Upper lobe of left lung (tissue), 4 donors: ENCODE measurements around the gene LYSET.

ENCODE experiments used
- EP300 ChIP-seq, 4 donors: sonication (generic); formaldehyde crosslinking; IDR thresholded peaks; one replicate each; pipeline ENCODE4 v1.5.1; 2017; ENCODE audit warnings: antibody characterized with exemption in 4 of 4, control low read depth in 2 of 4
- POLR2A ChIP-seq, 4 donors: fragments of 450-650 bp; IDR thresholded peaks; one replicate each; pipeline ENCODE4 v1.5.1; 2016 to 2017; ENCODE audit warnings: antibody characterized with exemption in 4 of 4, mild to moderate bottlenecking in 2 of 4
- POLR2AphosphoS5 ChIP-seq, 2 donors: sonication (generic); formaldehyde crosslinking; IDR thresholded peaks; one replicate each; pipeline ENCODE4 v1.5.1; 2017; ENCODE audit warnings: antibody characterized with exemption in 2 of 2
- TF ChIP-seq, protein P1 (sequence below), 6 experiments: fragments of 450-650 bp in 4 of 6; fragments of 200-600 bp in 2 of 6; sonication (generic) in 2 of 6; IDR thresholded peaks; one replicate each; pipeline ENCODE4 v1.5.1; 2016 to 2019; ENCODE audit warnings: antibody characterized with exemption in 6 of 6

DNA sequence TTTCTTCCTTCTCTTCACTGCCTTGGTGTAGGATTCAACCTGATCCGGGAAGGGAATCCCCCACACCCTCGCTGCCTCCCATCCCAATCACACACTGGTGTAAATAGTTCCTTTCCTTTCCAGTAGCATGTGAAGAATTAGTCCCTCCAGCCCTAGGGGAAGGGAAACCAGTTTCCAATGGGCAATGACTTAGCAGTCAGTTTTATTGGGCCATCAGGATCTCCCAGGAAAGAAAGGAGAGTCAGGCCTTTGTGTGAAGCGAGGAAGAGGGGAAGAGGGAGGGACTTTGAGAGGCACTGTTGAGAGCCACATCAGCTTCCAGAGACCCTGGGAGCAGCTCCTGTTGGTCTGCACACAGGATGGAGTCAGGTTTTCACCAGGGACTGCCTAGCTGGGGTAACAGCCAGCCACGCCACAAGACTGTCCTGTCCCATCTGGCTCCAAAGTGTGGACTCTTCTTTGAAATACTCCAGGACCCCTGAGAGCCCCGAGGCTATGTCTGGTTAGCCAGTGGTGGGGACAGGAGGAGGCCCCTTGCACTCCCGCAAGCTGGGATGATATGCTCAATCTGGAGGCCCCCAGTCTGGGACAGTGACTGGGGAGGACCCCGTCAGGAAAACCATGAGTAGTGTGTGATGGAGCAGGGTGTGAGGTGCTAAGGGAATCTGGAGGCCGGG, 28.3 kb upstream of the LYSET start:
- TF ChIP-seq POLR2A (IDR thresholded peaks at IDR 0.05) (no peak), EP300 (IDR thresholded peaks at IDR 0.05) (no peak), POLR2AphosphoS5 (IDR thresholded peaks at IDR 0.05) (no peak)
- TF ChIP-seq, protein P1, sequence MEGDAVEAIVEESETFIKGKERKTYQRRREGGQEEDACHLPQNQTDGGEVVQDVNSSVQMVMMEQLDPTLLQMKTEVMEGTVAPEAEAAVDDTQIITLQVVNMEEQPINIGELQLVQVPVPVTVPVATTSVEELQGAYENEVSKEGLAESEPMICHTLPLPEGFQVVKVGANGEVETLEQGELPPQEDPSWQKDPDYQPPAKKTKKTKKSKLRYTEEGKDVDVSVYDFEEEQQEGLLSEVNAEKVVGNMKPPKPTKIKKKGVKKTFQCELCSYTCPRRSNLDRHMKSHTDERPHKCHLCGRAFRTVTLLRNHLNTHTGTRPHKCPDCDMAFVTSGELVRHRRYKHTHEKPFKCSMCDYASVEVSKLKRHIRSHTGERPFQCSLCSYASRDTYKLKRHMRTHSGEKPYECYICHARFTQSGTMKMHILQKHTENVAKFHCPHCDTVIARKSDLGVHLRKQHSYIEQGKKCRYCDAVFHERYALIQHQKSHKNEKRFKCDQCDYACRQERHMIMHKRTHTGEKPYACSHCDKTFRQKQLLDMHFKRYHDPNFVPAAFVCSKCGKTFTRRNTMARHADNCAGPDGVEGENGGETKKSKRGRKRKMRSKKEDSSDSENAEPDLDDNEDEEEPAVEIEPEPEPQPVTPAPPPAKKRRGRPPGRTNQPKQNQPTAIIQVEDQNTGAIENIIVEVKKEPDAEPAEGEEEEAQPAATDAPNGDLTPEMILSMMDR (IDR thresholded peaks at IDR 0.05), result no peak
